SK-N-SH treated with all-trans-retinoic acid at 6 μM for 48 hours (cell line): ENCODE results near the gene PRPF8.

Experiments
- ARNTL ChIP-seq: fragments of 450-650 bp; formaldehyde crosslinking; IDR thresholded peaks from 2 replicates; pipeline ENCODE4 v1.5.0; 2020; ENCODE audit warnings: low read depth, mild to moderate bottlenecking, moderate library complexity, borderline replicate concordance
- CREB5 ChIP-seq: fragments of 250-450 bp; sonication (Bioruptor Pico); IDR thresholded peaks from 2 replicates; pipeline ENCODE4 v1.5.1; 2020; ENCODE audit warnings: low read depth, mild to moderate bottlenecking, moderate library complexity
- PATZ1 ChIP-seq: fragments of 250-450 bp; sonication (Bioruptor Pico); IDR thresholded peaks from 2 replicates; pipeline ENCODE4 v1.8.0; 2020; ENCODE audit warnings: mild to moderate bottlenecking, moderate library complexity, borderline replicate concordance
- ZFP3 ChIP-seq: fragments of 250-450 bp; sonication (Bioruptor Pico); IDR thresholded peaks from 2 replicates; pipeline ENCODE4 v1.5.0; 2020; ENCODE audit warnings: mild to moderate bottlenecking, moderate library complexity
- ZNF565 ChIP-seq: fragments of 450-650 bp; formaldehyde crosslinking; conservative IDR thresholded peaks from 2 replicates; pipeline ENCODE4 v1.5.0; 2020; ENCODE audit warnings: low read depth, mild to moderate bottlenecking, moderate library complexity
- ZNF8 ChIP-seq: fragments of 450-650 bp; formaldehyde crosslinking; IDR thresholded peaks from 2 replicates; pipeline ENCODE4 v1.5.0; 2020; ENCODE audit warnings: mild to moderate bottlenecking, moderate library complexity

DNA sequence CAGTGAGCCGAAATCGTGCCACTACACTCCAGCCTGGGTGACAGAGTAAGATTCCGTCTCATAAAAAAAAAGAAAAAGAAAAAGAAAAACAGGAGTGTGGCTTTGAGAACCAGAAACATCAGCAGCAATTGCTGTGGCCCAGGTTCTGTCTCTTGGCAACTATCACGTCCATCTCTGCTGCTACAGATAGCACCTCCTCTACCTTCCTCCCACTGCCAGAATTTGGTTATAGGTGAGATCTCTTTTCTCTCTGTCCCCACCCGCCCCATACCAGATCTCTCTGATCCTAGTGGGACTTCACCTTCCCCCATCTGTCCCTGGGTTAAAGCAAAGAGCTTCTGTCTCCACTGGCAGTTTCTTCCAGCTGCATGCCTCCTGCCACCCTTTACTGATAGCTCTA lies 22.4 kb upstream of the PRPF8 start:
- no peak for TF ChIP-seq ARNTL
- TF ChIP-seq ZNF565 (CRISPR knock-in tag): no peak
- TF ChIP-seq ZFP3 (CRISPR knock-in tag): no peak
- TF ChIP-seq CREB5: no peak
- no peak for TF ChIP-seq PATZ1 (CRISPR knock-in tag)
- TF ChIP-seq ZNF8 (CRISPR knock-in tag): no peak
